T1000 (cell line): ENCODE measurements around the gene TBX1.

ENCODE experiments used
- DNase-seq: peaks from one replicate; lab custom pipeline; 2025; ENCODE audit warnings: mixed read lengths; lab: John Stamatoyannopoulos, UW

Gene TBX1

GRCh38 chr22:19760058-19760950 lies at the start of gene TBX1:
Gene TBX1 (plus strand): TSS chr22:19760778. CDS start chr22:19760844, 66 bp downstream.
- DNase-seq: no peak

- no peak for DNase-seq
These were observed 47.3 kb upstream of the TBX1 start for GRCh38 chr22:19713245-19713644.

- no peak for DNase-seq
These were observed 46.8 kb upstream of the TBX1 start for GRCh38 chr22:19713650-19714311.

GRCh38 chr22:19714312-19715187 lies 46.0 kb upstream of the TBX1 start, which contains the start of gene SEPTIN5:
Gene SEPTIN5 (plus strand): TSS chr22:19714503. CDS start chr22:19714589, 86 bp downstream.
- DNase-seq: no peak

GRCh38 chr22:19715188-19715930 lies 45.2 kb upstream of the TBX1 start:
- DNase-seq: no peak

- DNase-seq: no peak
These were observed 44.3 kb upstream of the TBX1 start for GRCh38 chr22:19716041-19716828.

GRCh38 chr22:19716829-19717105 lies 43.8 kb upstream of the TBX1 start:
- DNase-seq: no peak

- no peak for DNase-seq
These were observed 43.4 kb upstream of the TBX1 start for GRCh38 chr22:19717181-19717580.

GRCh38 chr22:19717691-19718455 lies 42.7 kb upstream of the TBX1 start:
- DNase-seq: peak; percentile 72

GRCh38 chr22:19718456-19719049 lies 42.0 kb upstream of the TBX1 start:
- no peak for DNase-seq

GRCh38 chr22:19719050-19719482 lies 41.5 kb upstream of the TBX1 start:
- no peak for DNase-seq

- DNase-seq: no peak
These were observed 41.0 kb upstream of the TBX1 start for GRCh38 chr22:19719488-19720021.

- no peak for DNase-seq
These were observed 40.3 kb upstream of the TBX1 start for GRCh38 chr22:19720150-19720827.

GRCh38 chr22:19720999-19721329 lies 39.6 kb upstream of the TBX1 start:
- DNase-seq: no peak

- no peak for DNase-seq
These were observed 39.0 kb upstream of the TBX1 start for GRCh38 chr22:19721330-19722177.

- no peak for DNase-seq
These were observed 38.2 kb upstream of the TBX1 start for GRCh38 chr22:19722178-19722981.

- DNase-seq: no peak
These were observed 37.7 kb upstream of the TBX1 start for GRCh38 chr22:19722982-19723231.
